Neural cell (in vitro differentiated cells): ENCODE measurements around the gene LAPTM4A.

ENCODE experiments used
- CTCF ChIP-seq: fragments of 450-650 bp; IDR thresholded peaks from 2 replicates; pipeline ENCODE4 v1.5.1; 2014; ENCODE audit warnings: antibody characterized with exemption, mild to moderate bottlenecking, moderate library complexity; ENCODE audit not compliant: poor library complexity, severe bottlenecking
- EP300 ChIP-seq: fragments of 450-650 bp; conservative IDR thresholded peaks from 2 replicates; pipeline ENCODE4 v1.6.1; 2014; ENCODE audit warnings: antibody characterized with exemption, mild to moderate bottlenecking, moderate library complexity; ENCODE audit not compliant: poor library complexity, severe bottlenecking
- EZH2 ChIP-seq: fragments of 200-600, 300-800 bp; shearing (Covaris generic), sonication (generic); IDR thresholded peaks from 2 replicates; pipeline ENCODE4 v1.6.1; 2014; ENCODE audit warnings: antibody characterized with exemption, low read length, borderline replicate concordance, mild to moderate bottlenecking; ENCODE audit not compliant: insufficient read depth, poor library complexity, severe bottlenecking
- MXI1 ChIP-seq: fragments of 450-650 bp; conservative IDR thresholded peaks from 2 replicates; pipeline ENCODE4 v1.6.1; 2014; ENCODE audit warnings: antibody characterized with exemption, mild to moderate bottlenecking; ENCODE audit not compliant: poor library complexity, severe bottlenecking
- POLR2AphosphoS5 ChIP-seq: IDR thresholded peaks from 2 replicates; pipeline ENCODE4 v1.6.1; 2012
- RAD21 ChIP-seq: fragments of 450-650 bp; conservative IDR thresholded peaks from 2 replicates; pipeline ENCODE4 v1.6.1; 2014; ENCODE audit warnings: antibody characterized with exemption, mild to moderate bottlenecking, moderate library complexity
- REST ChIP-seq: IDR thresholded peaks from 2 replicates; pipeline ENCODE4 v1.6.1; 2012; ENCODE audit warnings: borderline replicate concordance
- SMC3 ChIP-seq: fragments of 450-650 bp; conservative IDR thresholded peaks from 2 replicates; pipeline ENCODE4 v1.6.1; 2014; ENCODE audit warnings: antibody characterized with exemption, mild to moderate bottlenecking, moderate library complexity; ENCODE audit not compliant: poor library complexity

GRCh38 chr2:20019747-20020146, 31.7 kb downstream of the LAPTM4A start:
- no peak for TF ChIP-seq CTCF
- TF ChIP-seq POLR2AphosphoS5 = no peak
- TF ChIP-seq REST = no peak
- TF ChIP-seq EP300 = no peak
- no peak for TF ChIP-seq SMC3
- no peak for TF ChIP-seq EZH2
- no peak for TF ChIP-seq RAD21
- no peak for TF ChIP-seq MXI1
